Choroid plexus epithelial cell (primary cell): ENCODE results near the gene MDK.
A peak's percentile ranks its signal among the peaks of the same experiment; 100 is the strongest.

Source experiments
- DNase-seq: peaks from one replicate; pipeline ENCODE4 v3.0.0-alpha.2; 2010; ENCODE audit warnings: low read depth
- H3K4me3 ChIP-seq: 2 replicates; pipeline ENCODE4 v1.5.1; 2011; ENCODE audit warnings: low read depth, mild to moderate bottlenecking, control low read depth, low read length, moderate library complexity
- CTCF ChIP-seq: conservative IDR thresholded peaks from 2 replicates; pipeline ENCODE4 v1.5.1; 2011; ENCODE audit warnings: low read depth, mild to moderate bottlenecking, control low read depth, inconsistent platforms, low read length, moderate library complexity

MDK gene

GRCh38 chr11:46362156-46363030, 19.1 kb upstream of the MDK start:
- peak overlapping the region; percentile 40 for H3K4me3 ChIP-seq
- no peak for DNase-seq
- TF ChIP-seq CTCF = no peak

- no peak for TF ChIP-seq CTCF
- H3K4me3 ChIP-seq = no peak overlapping the region
- peak; percentile 87 for DNase-seq
These were observed 18.4 kb upstream of the MDK start for GRCh38 chr11:46363031-46363407.

- no peak overlapping the region for H3K4me3 ChIP-seq
- TF ChIP-seq CTCF = no peak
- no peak for DNase-seq
These were observed 17.9 kb upstream of the MDK start for GRCh38 chr11:46363455-46364005.

- TF ChIP-seq CTCF = no peak
- H3K4me3 ChIP-seq = no peak overlapping the region
- DNase-seq = no peak
These were observed 17.4 kb upstream of the MDK start for GRCh38 chr11:46364056-46364455.

- DNase-seq = no peak
- H3K4me3 ChIP-seq = no peak overlapping the region
- no peak for TF ChIP-seq CTCF
These were observed 16.7 kb upstream of the MDK start for GRCh38 chr11:46364791-46365190.

GRCh38 chr11:46366260-46366659, 15.2 kb upstream of the MDK start:
- no peak for TF ChIP-seq CTCF
- no peak for DNase-seq
- H3K4me3 ChIP-seq = no peak overlapping the region

GRCh38 chr11:46366661-46367161, 14.8 kb upstream of the MDK start:
- no peak for DNase-seq
- H3K4me3 ChIP-seq = no peak overlapping the region
- no peak for TF ChIP-seq CTCF
